HepG2 (cell line): Measurements from ENCODE around the gene KRCC1. TPM values are rescaled to one million over a fixed set of nuclear protein-coding genes. Genes with fewer than 3 reads are reported as not detected.

Source experiments
- FOXA3 ChIP-seq: IDR thresholded peaks from 2 replicates; pipeline ENCODE4 v1.6.1; 2016; ENCODE audit warnings: missing genetic modification reagents, missing compliant biosample characterization
- KDM6A ChIP-seq: IDR thresholded peaks from 2 replicates; pipeline ENCODE4 v1.6.1; 2016; ENCODE audit warnings: low read depth
- MAZ ChIP-seq, 2 experiments: sonication (generic) in 1 of 2; formaldehyde crosslinking in 1 of 2; IDR thresholded peaks; 2 replicates each; pipeline versions ENCODE4 v1.5.0 to v1.6.1; 2012 to 2020; ENCODE audit warnings: low read depth in 2 of 2, mild to moderate bottlenecking in 2 of 2, borderline replicate concordance in 1 of 2, improper control_type of control experiment in 1 of 2, low read length in 1 of 2, missing genetic modification reagents in 1 of 2, moderate library complexity in 1 of 2
- MTERF4 ChIP-seq: sonication (generic); formaldehyde crosslinking; IDR thresholded peaks from 2 replicates; pipeline ENCODE4 v1.8.0; 2023; ENCODE audit warnings: mild to moderate bottlenecking, missing genetic modification reagents
- NFYC ChIP-seq: IDR thresholded peaks from 2 replicates; pipeline ENCODE4 v1.6.1; 2016; ENCODE audit warnings: missing genetic modification reagents, missing compliant biosample characterization
- POLR2AphosphoS2 ChIP-seq: IDR thresholded peaks from 2 replicates; pipeline ENCODE4 v1.6.1; 2011; ENCODE audit warnings: low read depth, low read length, improper control_type of control experiment
- SNAPC2 ChIP-seq: sonication (generic); formaldehyde crosslinking; IDR thresholded peaks from 2 replicates; pipeline ENCODE4 v1.8.1; 2022; ENCODE audit warnings: mild to moderate bottlenecking, missing genetic modification reagents
- SOX13 ChIP-seq, 3 experiments: fragments of 450-650 bp in 1 of 3; sonication (generic) in 1 of 3; formaldehyde crosslinking in 1 of 3; IDR thresholded peaks in 2 of 3; conservative IDR thresholded peaks in 1 of 3; 2 replicates each; pipeline versions ENCODE4 v1.5.0 to v1.6.1; 2016 to 2020; ENCODE audit warnings: antibody characterized with exemption in 1 of 3, mild to moderate bottlenecking in 1 of 3, missing compliant biosample characterization in 1 of 3, missing genetic modification reagents in 1 of 3, moderate library complexity in 1 of 3
- SYNCRIP ChIP-seq: fragments of 200-400 bp; formaldehyde crosslinking; IDR thresholded peaks from 2 replicates; pipeline ENCODE4 v1.6.1; 2018; ENCODE audit warnings: mild to moderate bottlenecking, low read depth, low read length; ENCODE audit not compliant: insufficient read depth
- TOPORS ChIP-seq: sonication (generic); formaldehyde crosslinking; IDR thresholded peaks from 2 replicates; pipeline ENCODE4 v1.8.0; 2023; ENCODE audit warnings: mild to moderate bottlenecking, missing genetic modification reagents
- ZBTB1 ChIP-seq: sonication (generic); formaldehyde crosslinking; IDR thresholded peaks from 2 replicates; pipeline ENCODE4 v1.4.0; 2020; ENCODE audit warnings: missing genetic modification reagents, borderline replicate concordance
- ZFP37 ChIP-seq: sonication (generic); formaldehyde crosslinking; IDR thresholded peaks from 2 replicates; pipeline ENCODE4 v1.4.0; 2020; ENCODE audit warnings: missing genetic modification reagents, borderline replicate concordance
- ZHX1 ChIP-seq: sonication (generic); formaldehyde crosslinking; IDR thresholded peaks from 2 replicates; pipeline ENCODE4 v1.8.1; 2022; ENCODE audit warnings: low read depth, mild to moderate bottlenecking, missing genetic modification reagents
- ZNF10 ChIP-seq: sonication (generic); formaldehyde crosslinking; IDR thresholded peaks from 2 replicates; pipeline ENCODE4 v1.4.0; 2020; ENCODE audit warnings: mild to moderate bottlenecking, low read depth, missing genetic modification reagents, borderline replicate concordance
- ZNF33A ChIP-seq: sonication (generic); formaldehyde crosslinking; IDR thresholded peaks from 2 replicates; pipeline ENCODE4 v1.5.1; 2020; ENCODE audit warnings: missing genetic modification reagents, mild to moderate bottlenecking, moderate library complexity, borderline replicate concordance
- ZNF543 ChIP-seq: sonication (generic); formaldehyde crosslinking; IDR thresholded peaks from 2 replicates; pipeline ENCODE4 v1.4.0; 2020; ENCODE audit warnings: mild to moderate bottlenecking, missing genetic modification reagents
- ZNF607 ChIP-seq: sonication (generic); formaldehyde crosslinking; IDR thresholded peaks from 2 replicates; pipeline ENCODE4 v1.5.1; 2020; ENCODE audit warnings: missing genetic modification reagents, mild to moderate bottlenecking, borderline replicate concordance
- polyA plus RNA-seq, 8 experiments: library from polyadenylated mRNA; depleted of rRNA in 3 of 8; stranded (reverse) in 7 of 8; unstranded in 1 of 8; fragments of >200 nt; fragmentation: Illumina TruSeq in 4 of 8; extraction: Trizol in 4 of 8; gene quantifications; 2 replicates each; pipeline versions ENCODE4 v1.2.1 to v1.2.3, GENCODE V29; 2011 to 2016; ENCODE audit warnings: low read depth in 4 of 8, missing spikeins in 1 of 8, mixed read lengths in 1 of 8; ENCODE audit not compliant: insufficient read depth in 1 of 8
- total RNA-seq, 5 experiments: library from RNA; depleted of rRNA; stranded (reverse); fragments of >200 nt; fragmentation: Illumina TruSeq; extraction: Trizol; gene quantifications; 2 replicates each; pipeline ENCODE4 v1.2.3, GENCODE V29; 2016; ENCODE audit warnings: low read depth in 1 of 5
- TF ChIP-seq, protein P1 (sequence below): sonication (generic); formaldehyde crosslinking; IDR thresholded peaks from 2 replicates; pipeline ENCODE4 v1.5.0; 2020; ENCODE audit warnings: mild to moderate bottlenecking, missing genetic modification reagents
- TF ChIP-seq, protein P2 (sequence below): sonication (generic); formaldehyde crosslinking; IDR thresholded peaks from 2 replicates; pipeline ENCODE4 v1.8.1; 2023; ENCODE audit warnings: mild to moderate bottlenecking, moderate library complexity, missing genetic modification reagents

Gene KRCC1
- total and polyA plus RNA-seq, 2 of the 13 experiments (the other 11 are each of a cell fraction or from before 2014, with no cell fraction given), result 6.5 to 7.7 TPM

DNA sequence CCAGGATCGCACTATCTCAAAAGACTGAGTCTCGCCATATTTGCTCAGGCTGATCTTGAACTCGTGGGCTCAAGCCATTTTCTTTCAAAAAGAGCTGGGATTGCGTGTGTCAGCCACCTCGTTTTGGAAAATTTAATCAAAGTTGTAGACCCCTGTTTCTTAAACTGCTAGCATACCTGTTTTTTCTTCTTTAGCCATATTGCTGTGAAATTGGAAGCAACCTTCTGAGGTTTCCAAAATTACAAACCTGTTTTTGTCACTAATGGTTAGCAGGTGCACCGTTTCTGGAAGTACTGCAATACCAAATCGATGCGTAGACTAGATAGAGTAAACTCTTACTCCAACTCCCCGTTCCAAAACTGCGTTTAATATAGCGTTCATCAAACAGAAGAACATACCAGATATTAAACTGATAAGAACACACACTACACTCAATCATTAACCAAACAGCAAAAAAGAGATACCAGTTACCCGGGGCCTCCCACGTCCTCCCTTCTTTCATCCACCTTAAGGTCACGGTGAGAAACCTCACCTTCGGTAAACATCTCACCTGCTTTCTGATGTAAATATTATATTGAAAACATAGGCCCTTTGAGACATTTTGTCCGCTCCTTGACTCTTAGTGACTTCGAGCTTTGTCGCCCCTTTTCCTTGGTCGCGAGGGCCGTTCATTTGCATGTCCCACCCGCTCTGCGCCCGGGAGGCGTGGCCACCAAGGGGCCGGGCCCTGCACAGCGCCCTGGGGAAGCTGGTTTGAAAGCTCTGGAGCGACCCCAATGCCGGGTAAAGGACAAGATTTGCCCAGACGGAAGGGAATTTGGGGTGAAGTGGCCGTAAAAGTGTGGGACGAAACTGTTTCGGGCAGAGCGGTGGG lies 39.3 kb downstream of the KRCC1 start, which contains the start of gene RNU2-63P (continued):
- TF ChIP-seq ZNF10 (no peak), MTERF4 (CRISPR knock-in tag) (0 out of 2 replicates have a peak, but pooled peaks have one; percentile 72), ZBTB1 (CRISPR knock-in tag) (no peak), POLR2AphosphoS2 (peak; percentile 99), MAZ (IDR thresholded peaks at IDR 0.05; ENCODE audit: borderline replicate concordance, low read depth, low read length) (no peak), MAZ (CRISPR knock-in tag; IDR thresholded peaks at IDR 0.05; ENCODE audit: low read depth) (peak; percentile 18; the same call in 1 of the 2 replicates), ZHX1 (CRISPR knock-in tag) (peak; percentile 55; the same call in 1 of the 2 replicates), ZFP37 (no peak), ZNF607 (CRISPR knock-in tag) (peak; percentile 76; the same call in 1 of the 2 replicates), SOX13 (IDR thresholded peaks at IDR 0.05) (peak; percentile 86; the same call in 1 of the 2 replicates), SOX13 (CRISPR knock-in tag; conservative IDR thresholded peaks at IDR 0.05 in 1 of 2, IDR thresholded peaks at IDR 0.05 in 1 of 2) (peak; percentile 21 to 99; a peak in 2 of 4 replicates), ZNF543 (CRISPR knock-in tag) (peak; percentile 89), SNAPC2 (CRISPR knock-in tag) (peak; percentile 100), NFYC (peak; percentile 28; the same call in 1 of the 2 replicates), ZNF33A (CRISPR knock-in tag) (peak; percentile 67; the same call in 1 of the 2 replicates), SYNCRIP (no peak), TOPORS (CRISPR knock-in tag) (0 out of 2 replicates have a peak, but pooled peaks have one; percentile 12), KDM6A (CRISPR knock-in tag) (no peak), FOXA3 (CRISPR knock-in tag) (peak; percentile 81)
- TF ChIP-seq, protein P1, sequence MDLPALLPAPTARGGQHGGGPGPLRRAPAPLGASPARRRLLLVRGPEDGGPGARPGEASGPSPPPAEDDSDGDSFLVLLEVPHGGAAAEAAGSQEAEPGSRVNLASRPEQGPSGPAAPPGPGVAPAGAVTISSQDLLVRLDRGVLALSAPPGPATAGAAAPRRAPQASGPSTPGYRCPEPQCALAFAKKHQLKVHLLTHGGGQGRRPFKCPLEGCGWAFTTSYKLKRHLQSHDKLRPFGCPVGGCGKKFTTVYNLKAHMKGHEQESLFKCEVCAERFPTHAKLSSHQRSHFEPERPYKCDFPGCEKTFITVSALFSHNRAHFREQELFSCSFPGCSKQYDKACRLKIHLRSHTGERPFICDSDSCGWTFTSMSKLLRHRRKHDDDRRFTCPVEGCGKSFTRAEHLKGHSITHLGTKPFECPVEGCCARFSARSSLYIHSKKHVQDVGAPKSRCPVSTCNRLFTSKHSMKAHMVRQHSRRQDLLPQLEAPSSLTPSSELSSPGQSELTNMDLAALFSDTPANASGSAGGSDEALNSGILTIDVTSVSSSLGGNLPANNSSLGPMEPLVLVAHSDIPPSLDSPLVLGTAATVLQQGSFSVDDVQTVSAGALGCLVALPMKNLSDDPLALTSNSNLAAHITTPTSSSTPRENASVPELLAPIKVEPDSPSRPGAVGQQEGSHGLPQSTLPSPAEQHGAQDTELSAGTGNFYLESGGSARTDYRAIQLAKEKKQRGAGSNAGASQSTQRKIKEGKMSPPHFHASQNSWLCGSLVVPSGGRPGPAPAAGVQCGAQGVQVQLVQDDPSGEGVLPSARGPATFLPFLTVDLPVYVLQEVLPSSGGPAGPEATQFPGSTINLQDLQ, result peak; percentile 88
- TF ChIP-seq, protein P2, sequence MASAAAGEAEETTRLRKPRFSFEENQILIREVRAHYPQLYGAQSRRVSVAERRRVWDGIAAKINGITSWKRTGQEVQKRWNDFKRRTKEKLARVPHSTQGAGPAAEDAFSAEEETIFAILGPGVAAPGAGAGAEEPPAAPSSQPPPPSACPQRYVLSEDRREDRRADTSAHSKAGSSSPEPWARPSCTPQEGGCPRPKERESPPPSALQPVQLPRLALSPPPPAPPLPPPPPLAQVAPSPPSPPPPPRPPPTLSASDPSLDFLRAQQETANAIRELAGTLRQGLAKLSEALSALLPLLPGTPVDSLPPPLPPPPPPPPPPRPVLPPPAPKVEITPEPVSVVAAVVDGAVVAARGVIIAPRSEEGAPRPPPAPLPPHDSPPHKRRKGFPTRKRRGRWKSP, result peak; percentile 11; the same call in 1 of the 2 replicates
